ENCODE results near the gene MORC1. TPM values are rescaled to one million over a fixed set of nuclear protein-coding genes. Genes with fewer than 3 reads are reported as not detected.

The MORC1 gene
- total RNA-seq, 2 experiments from 2014 or later: not detected

DNA sequence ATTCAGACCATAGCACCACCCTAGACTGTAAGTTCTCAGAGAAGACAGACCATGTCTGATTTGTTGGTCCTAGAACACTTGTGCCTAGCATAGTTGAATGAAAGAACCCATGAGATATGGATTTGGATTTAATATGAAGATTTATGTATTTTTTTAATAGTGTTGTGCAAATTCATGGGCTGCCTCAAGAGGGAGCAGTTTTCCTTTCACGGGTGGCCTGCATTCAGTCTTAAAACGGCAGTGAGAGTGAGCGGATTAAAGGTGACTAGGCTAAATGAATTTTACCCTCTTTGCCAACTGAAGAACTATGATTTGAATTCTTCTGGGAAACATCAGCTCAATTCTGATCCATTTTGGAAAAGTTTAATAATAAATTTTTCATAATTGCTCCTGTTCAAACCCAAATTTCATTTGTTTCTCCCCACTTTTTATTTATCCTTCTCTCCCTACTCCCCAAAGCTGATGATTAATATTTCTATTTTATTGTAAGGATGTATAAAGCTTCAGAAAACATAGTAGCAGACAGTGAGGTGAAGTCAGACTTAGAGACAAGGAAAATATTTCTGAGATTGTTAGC lies 67.3 kb downstream of the MORC1 start:
- CTCF ChIA-PET: interaction anchor here (0.8 to 1.3 kb wide), 6 partner anchors 10 to 302 kb away, joined by 3 to 5 read pairs (median 4); no protein-coding TSS in a partner anchor
- no peaks in the 10 kb centered on the region for H3K36me3 Mint-ChIP-seq (ENCODE audit: low read depth)
- intact Hi-C loops (cut with micrococcal nuclease): loop anchor here (1.0 kb wide), 1 partner anchor 32 kb away; no protein-coding TSS in a partner anchor
- no peak overlapping the region for H3K4me3 Mint-ChIP-seq
- peak; percentile 30 for DNase-seq
- H3K27ac Mint-ChIP-seq: no peak overlapping the region
- H3K27me3 Mint-ChIP-seq (ENCODE audit: low read depth): peaks cover under 1% of the 10 kb centered on the region
- no peaks in the 10 kb centered on the region for H3K4me1 Mint-ChIP-seq (ENCODE audit: low read depth)
- no peaks in the 10 kb centered on the region for H3K9me3 Mint-ChIP-seq

DNA sequence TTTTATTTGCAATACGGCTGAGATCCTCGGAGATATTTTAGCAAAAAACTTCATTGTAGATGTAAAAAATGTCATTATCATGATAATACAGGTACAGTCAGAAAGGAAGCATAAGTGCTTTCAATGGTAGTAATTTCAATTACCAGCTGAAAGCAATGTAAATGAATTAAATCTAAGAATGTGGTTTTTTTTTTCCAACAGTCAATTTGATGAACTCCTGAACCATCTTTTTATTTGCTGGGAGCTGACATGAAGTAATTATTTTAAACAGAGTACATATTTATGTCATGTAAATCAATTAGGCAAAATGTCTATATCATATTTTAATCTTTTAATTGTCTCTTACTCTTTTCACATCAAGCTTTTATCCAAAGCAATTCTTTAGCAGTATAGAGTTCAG lies 70.6 kb downstream of the MORC1 start:
- CTCF ChIA-PET: interaction anchor here (0.6 kb wide), 1 partner anchor 12 kb away, joined by 5 read pairs; no protein-coding TSS in a partner anchor
- Mint-ChIP-seq H3K4me3 (no peak overlapping the region), H3K9me3 (no peaks in the 10 kb centered on the region), H3K27me3 (ENCODE audit: low read depth) (no peaks in the 10 kb centered on the region), H3K4me1 (ENCODE audit: low read depth) (no peaks in the 10 kb centered on the region), H3K27ac (no peak overlapping the region), H3K36me3 (ENCODE audit: low read depth) (no peaks in the 10 kb centered on the region)
- no peak for DNase-seq
- intact Hi-C loops (cut with micrococcal nuclease): loop anchor here (10.0 kb wide), 1 partner anchor 207 kb away; no protein-coding TSS in a partner anchor

GRCh38 chr3:109045271-109046040 lies 72.5 kb downstream of the MORC1 start:
- Mint-ChIP-seq H3K4me3 (no peak overlapping the region), H3K27me3 (ENCODE audit: low read depth) (no peaks in the 10 kb centered on the region), H3K36me3 (ENCODE audit: low read depth) (no peaks in the 10 kb centered on the region), H3K4me1 (ENCODE audit: low read depth) (no peaks in the 10 kb centered on the region), H3K9me3 (no peaks in the 10 kb centered on the region), H3K27ac (no peak overlapping the region)
- DNase-seq: no peak
- CTCF ChIA-PET: interaction anchor here (1.9 kb wide), 1 partner anchor 22 kb away, joined by 5 read pairs; no protein-coding TSS in a partner anchor
- intact Hi-C loops (cut with micrococcal nuclease): loop anchor here (10.0 kb wide), 1 partner anchor 209 kb away; no protein-coding TSS in a partner anchor

DNA sequence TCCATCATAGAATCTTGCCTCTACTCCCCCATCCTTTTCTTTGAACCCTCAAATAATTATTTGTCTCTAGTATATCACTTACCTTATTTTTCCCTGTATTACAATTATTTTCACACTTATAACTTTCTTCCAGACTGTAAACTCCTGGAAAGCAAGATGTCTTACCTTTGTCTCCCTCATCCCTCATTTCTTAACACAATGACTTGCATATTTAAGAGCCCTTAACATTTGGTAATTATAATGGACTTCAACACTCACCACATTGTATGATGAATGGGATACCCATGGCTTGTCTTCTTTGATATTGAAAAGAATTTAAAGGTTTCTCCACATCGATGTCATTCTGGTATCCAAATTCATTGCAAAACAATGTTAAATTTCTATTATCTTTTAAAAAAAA lies 82.9 kb downstream of the MORC1 start:
- Mint-ChIP-seq H3K27me3 (ENCODE audit: low read depth) (peaks cover 13% of the 10 kb centered on the region), H3K4me1 (ENCODE audit: low read depth) (no peaks in the 10 kb centered on the region), H3K36me3 (ENCODE audit: low read depth) (no peaks in the 10 kb centered on the region), H3K4me3 (no peak overlapping the region), H3K9me3 (no peaks in the 10 kb centered on the region), H3K27ac (no peak overlapping the region)
- CTCF ChIA-PET: no interaction called here
- intact Hi-C loops (cut with micrococcal nuclease): no loop called here
- no peak for DNase-seq

- no peak overlapping the region for H3K27ac Mint-ChIP-seq
- no peaks in the 10 kb centered on the region for H3K9me3 Mint-ChIP-seq
- peaks cover 12% of the 10 kb centered on the region for H3K27me3 Mint-ChIP-seq (ENCODE audit: low read depth)
- DNase-seq: no peak
- H3K4me3 Mint-ChIP-seq: no peak overlapping the region
- no peaks in the 10 kb centered on the region for H3K4me1 Mint-ChIP-seq (ENCODE audit: low read depth)
- H3K36me3 Mint-ChIP-seq (ENCODE audit: low read depth): no peaks in the 10 kb centered on the region
- CTCF ChIA-PET: interaction anchor here (3.4 kb wide), 1 partner anchor 10 kb away, joined by 19 read pairs; no protein-coding TSS in a partner anchor
- intact Hi-C loops (cut with micrococcal nuclease): no loop called here
Observed at GRCh38 chr3:109033000-109033660, 84.8 kb downstream of the MORC1 start.

GRCh38 chr3:109028753-109029152 lies 89.2 kb downstream of the MORC1 start:
- no peak for DNase-seq
- intact Hi-C loops (cut with micrococcal nuclease): no loop called here
- H3K9me3 Mint-ChIP-seq: no peaks in the 10 kb centered on the region
- no peaks in the 10 kb centered on the region for H3K36me3 Mint-ChIP-seq (ENCODE audit: low read depth)
- peaks cover 5% of the 10 kb centered on the region for H3K27me3 Mint-ChIP-seq (ENCODE audit: low read depth)
- no peak overlapping the region for H3K4me3 Mint-ChIP-seq
- no peaks in the 10 kb centered on the region for H3K4me1 Mint-ChIP-seq (ENCODE audit: low read depth)
- no peak overlapping the region for H3K27ac Mint-ChIP-seq
- CTCF ChIA-PET: no interaction called here

GRCh38 chr3:109026821-109027220 lies 91.1 kb downstream of the MORC1 start:
- CTCF ChIA-PET: interaction anchor here (1.0 to 1.1 kb wide), 2 partner anchors 24 to 56 kb away, joined by 3 to 4 read pairs; no protein-coding TSS in a partner anchor
- Mint-ChIP-seq H3K27ac (no peak overlapping the region), H3K4me3 (no peak overlapping the region), H3K4me1 (ENCODE audit: low read depth) (no peaks in the 10 kb centered on the region), H3K36me3 (ENCODE audit: low read depth) (no peaks in the 10 kb centered on the region), H3K9me3 (no peaks in the 10 kb centered on the region), H3K27me3 (ENCODE audit: low read depth) (peaks cover 3% of the 10 kb centered on the region)
- intact Hi-C loops (cut with micrococcal nuclease): no loop called here
- no peak for DNase-seq

DNA sequence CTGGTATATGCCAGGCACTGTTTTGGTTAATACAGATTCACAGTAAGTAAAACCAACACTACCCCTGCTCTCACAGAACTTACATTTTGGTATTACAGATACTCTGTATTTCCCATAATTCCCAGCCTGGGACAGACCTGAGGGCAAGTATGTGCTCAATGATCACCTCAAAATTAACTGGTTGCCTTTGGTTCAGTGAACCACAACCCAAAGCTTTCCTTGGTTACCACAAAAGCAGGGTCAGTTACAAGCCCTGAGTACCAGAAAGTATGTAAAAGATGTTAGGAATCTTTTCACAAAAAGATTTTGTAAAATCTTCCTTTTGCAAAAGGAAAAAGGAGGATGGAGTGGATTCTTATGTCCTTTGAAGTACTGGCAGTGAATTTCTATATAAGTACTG lies 92.0 kb downstream of the MORC1 start:
- intact Hi-C loops (cut with micrococcal nuclease): no loop called here
- CTCF ChIA-PET: interaction anchor here (0.6 to 1.1 kb wide), 4 partner anchors 25 to 398 kb away, joined by 3 to 4 read pairs (median 3); no protein-coding TSS in a partner anchor
- no peak overlapping the region for H3K4me3 Mint-ChIP-seq
- H3K9me3 Mint-ChIP-seq: no peaks in the 10 kb centered on the region
- DNase-seq: no peak
- no peak overlapping the region for H3K27ac Mint-ChIP-seq
- no peaks in the 10 kb centered on the region for H3K36me3 Mint-ChIP-seq (ENCODE audit: low read depth)
- no peaks in the 10 kb centered on the region for H3K4me1 Mint-ChIP-seq (ENCODE audit: low read depth)
- H3K27me3 Mint-ChIP-seq (ENCODE audit: low read depth): peaks cover 3% of the 10 kb centered on the region

- H3K4me3 Mint-ChIP-seq: no peak overlapping the region
- H3K9me3 Mint-ChIP-seq: no peaks in the 10 kb centered on the region
- intact Hi-C loops (cut with micrococcal nuclease): loop anchor here (1.0 to 5.0 kb wide), 3 partner anchors 59 to 531 kb away; no protein-coding TSS in a partner anchor
- peak; percentile 62 for DNase-seq
- peaks cover 2% of the 10 kb centered on the region for H3K27me3 Mint-ChIP-seq (ENCODE audit: low read depth)
- no peaks in the 10 kb centered on the region for H3K4me1 Mint-ChIP-seq (ENCODE audit: low read depth)
- CTCF ChIA-PET: interaction anchor here (0.6 to 2.4 kb wide), 30 partner anchors 9 to 1163 kb away, joined by 3 to 30 read pairs (median 4); no protein-coding TSS in a partner anchor
- no peaks in the 10 kb centered on the region for H3K36me3 Mint-ChIP-seq (ENCODE audit: low read depth)
- no peak overlapping the region for H3K27ac Mint-ChIP-seq
Observed at GRCh38 chr3:109023656-109024254, 94.2 kb downstream of the MORC1 start.

DNA sequence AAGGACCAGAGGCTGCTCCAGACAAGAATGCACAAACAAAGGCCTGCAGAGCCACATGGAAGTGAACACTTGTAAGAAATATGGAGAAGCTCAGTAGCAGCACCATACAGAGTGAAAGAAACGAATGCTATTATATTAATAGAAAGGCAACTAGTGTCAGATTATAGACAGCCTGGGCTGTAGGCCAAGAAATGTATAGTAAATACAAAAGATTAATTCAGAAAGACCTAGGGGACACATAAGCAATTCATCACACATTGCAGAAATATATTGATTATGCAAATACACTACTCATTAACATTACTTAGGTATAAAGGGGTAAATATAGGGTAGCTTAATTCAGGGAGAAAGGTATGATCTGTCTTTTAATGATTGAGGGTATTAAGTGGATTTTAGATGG lies 94.8 kb downstream of the MORC1 start:
- no peak overlapping the region for H3K4me3 Mint-ChIP-seq
- no peaks in the 10 kb centered on the region for H3K4me1 Mint-ChIP-seq (ENCODE audit: low read depth)
- CTCF ChIA-PET: interaction anchor here (0.8 to 2.4 kb wide), 21 partner anchors 9 to 421 kb away, joined by 3 to 30 read pairs (median 5); no protein-coding TSS in a partner anchor
- H3K27me3 Mint-ChIP-seq (ENCODE audit: low read depth): no peaks in the 10 kb centered on the region
- H3K9me3 Mint-ChIP-seq: no peaks in the 10 kb centered on the region
- no peak for DNase-seq
- H3K27ac Mint-ChIP-seq: no peak overlapping the region
- intact Hi-C loops (cut with micrococcal nuclease): loop anchor here (1.0 to 5.0 kb wide), 3 partner anchors 59 to 531 kb away; no protein-coding TSS in a partner anchor
- no peaks in the 10 kb centered on the region for H3K36me3 Mint-ChIP-seq (ENCODE audit: low read depth)

- no peak overlapping the region for H3K27ac Mint-ChIP-seq
- CTCF ChIA-PET: interaction anchor here (0.5 kb wide), 1 partner anchor 528 kb away, joined by 3 read pairs; no protein-coding TSS in a partner anchor
- H3K36me3 Mint-ChIP-seq (ENCODE audit: low read depth): no peaks in the 10 kb centered on the region
- intact Hi-C loops (cut with micrococcal nuclease): loop anchor here (5.0 kb wide), 2 partner anchors 359 to 529 kb away; no protein-coding TSS in a partner anchor
- H3K9me3 Mint-ChIP-seq: no peaks in the 10 kb centered on the region
- no peaks in the 10 kb centered on the region for H3K4me1 Mint-ChIP-seq (ENCODE audit: low read depth)
- DNase-seq: no peak
- no peaks in the 10 kb centered on the region for H3K27me3 Mint-ChIP-seq (ENCODE audit: low read depth)
- no peak overlapping the region for H3K4me3 Mint-ChIP-seq
Observed at GRCh38 chr3:109021556-109021955, 96.4 kb downstream of the MORC1 start.

Data from activated naive CD4-positive, alpha-beta T cell treated with anti-CD3 and anti-CD28 coated beads for 36 hours (primary cell).